GM12878 (cell line): ENCODE data around the gene ADAMTSL1.

Experiments
- GABPA ChIP-seq: IDR thresholded peaks from 2 replicates; pipeline ENCODE4 v1.6.1; 2014; ENCODE audit warnings: antibody characterized with exemption, low read depth, mild to moderate bottlenecking, inconsistent platforms
- POLR2AphosphoS2 ChIP-seq: IDR thresholded peaks from 2 replicates; pipeline ENCODE4 v1.6.1; 2011; ENCODE audit warnings: low read depth, mild to moderate bottlenecking, low read length, improper control_type of control experiment, moderate library complexity
- POLR2AphosphoS5 ChIP-seq: IDR thresholded peaks from 2 replicates; pipeline ENCODE4 v1.6.1; 2011; ENCODE audit warnings: mild to moderate bottlenecking, low read length, inconsistent platforms
- RFX5 ChIP-seq: IDR thresholded peaks from 2 replicates; pipeline ENCODE4 v1.6.1; 2011; ENCODE audit warnings: low read depth, low read length, improper control_type of control experiment
- USF2 ChIP-seq: IDR thresholded peaks from 2 replicates; pipeline ENCODE4 v1.6.1; 2011; ENCODE audit warnings: low read depth, low read length, improper control_type of control experiment, borderline replicate concordance
- ZNF207 ChIP-seq: fragments of 450-650 bp; IDR thresholded peaks from 2 replicates; pipeline ENCODE4 v1.6.1; 2014; ENCODE audit warnings: antibody characterized with exemption, mild to moderate bottlenecking, borderline replicate concordance
- TF ChIP-seq, protein P1 (sequence below), 3 experiments: IDR thresholded peaks in 2 of 3; conservative IDR thresholded peaks in 1 of 3; 2 replicates each; pipeline ENCODE4 v1.5.1; 2011; ENCODE audit warnings: low read depth in 3 of 3, low read length in 3 of 3, mild to moderate bottlenecking in 3 of 3, control low read depth in 2 of 3, moderate library complexity in 2 of 3, inconsistent platforms in 1 of 3, mixed read lengths in 1 of 3; ENCODE audit not compliant: control insufficient read depth in 2 of 3, insufficient read depth in 1 of 3; ENCODE audit errors: extremely low read depth in 1 of 3
- TF ChIP-seq, protein P2 (sequence below): fragments of 450-650 bp; IDR thresholded peaks from 2 replicates; pipeline ENCODE4 v1.6.1; 2018; ENCODE audit warnings: borderline replicate concordance, mild to moderate bottlenecking; ENCODE audit not compliant: partially characterized antibody

DNA sequence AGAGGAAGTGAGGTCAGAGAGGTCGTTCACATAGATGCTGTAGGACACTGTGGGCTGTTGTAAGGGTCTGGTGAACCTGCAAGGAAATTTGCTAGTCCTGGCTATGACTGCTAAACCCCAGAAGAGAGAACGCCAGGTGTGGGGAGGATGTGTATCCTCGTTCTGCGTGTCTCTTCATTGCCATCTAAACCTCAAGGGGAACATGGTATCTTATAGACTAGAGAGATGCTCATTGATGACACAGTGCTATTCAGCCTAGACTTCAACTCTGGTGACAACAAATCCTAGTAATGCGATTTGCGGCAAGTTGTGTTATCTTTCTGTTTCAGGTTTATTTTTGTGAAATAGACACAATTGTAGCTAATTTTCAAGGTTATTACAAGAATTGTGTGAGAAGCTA lies 140.2 kb downstream of the ADAMTSL1 start:
- TF ChIP-seq RFX5 (no peak), POLR2AphosphoS2 (no peak), USF2 (no peak), POLR2AphosphoS5 (no peak), ZNF207 (no peak), GABPA (no peak)
- TF ChIP-seq, protein P1, sequence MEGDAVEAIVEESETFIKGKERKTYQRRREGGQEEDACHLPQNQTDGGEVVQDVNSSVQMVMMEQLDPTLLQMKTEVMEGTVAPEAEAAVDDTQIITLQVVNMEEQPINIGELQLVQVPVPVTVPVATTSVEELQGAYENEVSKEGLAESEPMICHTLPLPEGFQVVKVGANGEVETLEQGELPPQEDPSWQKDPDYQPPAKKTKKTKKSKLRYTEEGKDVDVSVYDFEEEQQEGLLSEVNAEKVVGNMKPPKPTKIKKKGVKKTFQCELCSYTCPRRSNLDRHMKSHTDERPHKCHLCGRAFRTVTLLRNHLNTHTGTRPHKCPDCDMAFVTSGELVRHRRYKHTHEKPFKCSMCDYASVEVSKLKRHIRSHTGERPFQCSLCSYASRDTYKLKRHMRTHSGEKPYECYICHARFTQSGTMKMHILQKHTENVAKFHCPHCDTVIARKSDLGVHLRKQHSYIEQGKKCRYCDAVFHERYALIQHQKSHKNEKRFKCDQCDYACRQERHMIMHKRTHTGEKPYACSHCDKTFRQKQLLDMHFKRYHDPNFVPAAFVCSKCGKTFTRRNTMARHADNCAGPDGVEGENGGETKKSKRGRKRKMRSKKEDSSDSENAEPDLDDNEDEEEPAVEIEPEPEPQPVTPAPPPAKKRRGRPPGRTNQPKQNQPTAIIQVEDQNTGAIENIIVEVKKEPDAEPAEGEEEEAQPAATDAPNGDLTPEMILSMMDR (IDR thresholded peaks at IDR 0.05 in 2 of 3, conservative IDR thresholded peaks at IDR 0.05 in 1 of 3; ENCODE audit: control insufficient read depth in 2 of 3, extremely low read depth in 1 of 3, insufficient read depth in 1 of 3, low read depth in 3 of 3, low read length in 3 of 3) = no peak
- TF ChIP-seq, protein P2, sequence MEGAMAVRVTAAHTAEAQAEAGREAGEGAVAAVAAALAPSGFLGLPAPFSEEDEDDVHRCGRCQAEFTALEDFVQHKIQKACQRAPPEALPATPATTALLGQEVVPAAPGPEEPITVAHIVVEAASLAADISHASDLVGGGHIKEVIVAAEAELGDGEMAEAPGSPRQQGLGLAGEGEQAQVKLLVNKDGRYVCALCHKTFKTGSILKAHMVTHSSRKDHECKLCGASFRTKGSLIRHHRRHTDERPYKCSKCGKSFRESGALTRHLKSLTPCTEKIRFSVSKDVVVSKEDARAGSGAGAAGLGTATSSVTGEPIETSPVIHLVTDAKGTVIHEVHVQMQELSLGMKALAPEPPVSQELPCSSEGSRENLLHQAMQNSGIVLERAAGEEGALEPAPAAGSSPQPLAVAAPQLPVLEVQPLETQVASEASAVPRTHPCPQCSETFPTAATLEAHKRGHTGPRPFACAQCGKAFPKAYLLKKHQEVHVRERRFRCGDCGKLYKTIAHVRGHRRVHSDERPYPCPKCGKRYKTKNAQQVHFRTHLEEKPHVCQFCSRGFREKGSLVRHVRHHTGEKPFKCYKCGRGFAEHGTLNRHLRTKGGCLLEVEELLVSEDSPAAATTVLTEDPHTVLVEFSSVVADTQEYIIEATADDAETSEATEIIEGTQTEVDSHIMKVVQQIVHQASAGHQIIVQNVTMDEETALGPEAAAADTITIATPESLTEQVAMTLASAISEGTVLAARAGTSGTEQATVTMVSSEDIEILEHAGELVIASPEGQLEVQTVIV = no peak
